HG03097 (cell line): ENCODE data around the gene UBL7.
"Not testable (repeated sequence)": the region's sequence is repeated elsewhere in the genome, so short reads cannot be mapped to it uniquely, and the experiment has no call there.

Experiments
- ATAC-seq: cut with Tn5 transposase; IDR thresholded peaks from one replicate; pipeline ENCODE4 v1.9.1; 2021; ENCODE audit not compliant: unreplicated experiment, low FRiP score

UBL7 gene, protein sequence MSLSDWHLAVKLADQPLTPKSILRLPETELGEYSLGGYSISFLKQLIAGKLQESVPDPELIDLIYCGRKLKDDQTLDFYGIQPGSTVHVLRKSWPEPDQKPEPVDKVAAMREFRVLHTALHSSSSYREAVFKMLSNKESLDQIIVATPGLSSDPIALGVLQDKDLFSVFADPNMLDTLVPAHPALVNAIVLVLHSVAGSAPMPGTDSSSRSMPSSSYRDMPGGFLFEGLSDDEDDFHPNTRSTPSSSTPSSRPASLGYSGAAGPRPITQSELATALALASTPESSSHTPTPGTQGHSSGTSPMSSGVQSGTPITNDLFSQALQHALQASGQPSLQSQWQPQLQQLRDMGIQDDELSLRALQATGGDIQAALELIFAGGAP

DNA sequence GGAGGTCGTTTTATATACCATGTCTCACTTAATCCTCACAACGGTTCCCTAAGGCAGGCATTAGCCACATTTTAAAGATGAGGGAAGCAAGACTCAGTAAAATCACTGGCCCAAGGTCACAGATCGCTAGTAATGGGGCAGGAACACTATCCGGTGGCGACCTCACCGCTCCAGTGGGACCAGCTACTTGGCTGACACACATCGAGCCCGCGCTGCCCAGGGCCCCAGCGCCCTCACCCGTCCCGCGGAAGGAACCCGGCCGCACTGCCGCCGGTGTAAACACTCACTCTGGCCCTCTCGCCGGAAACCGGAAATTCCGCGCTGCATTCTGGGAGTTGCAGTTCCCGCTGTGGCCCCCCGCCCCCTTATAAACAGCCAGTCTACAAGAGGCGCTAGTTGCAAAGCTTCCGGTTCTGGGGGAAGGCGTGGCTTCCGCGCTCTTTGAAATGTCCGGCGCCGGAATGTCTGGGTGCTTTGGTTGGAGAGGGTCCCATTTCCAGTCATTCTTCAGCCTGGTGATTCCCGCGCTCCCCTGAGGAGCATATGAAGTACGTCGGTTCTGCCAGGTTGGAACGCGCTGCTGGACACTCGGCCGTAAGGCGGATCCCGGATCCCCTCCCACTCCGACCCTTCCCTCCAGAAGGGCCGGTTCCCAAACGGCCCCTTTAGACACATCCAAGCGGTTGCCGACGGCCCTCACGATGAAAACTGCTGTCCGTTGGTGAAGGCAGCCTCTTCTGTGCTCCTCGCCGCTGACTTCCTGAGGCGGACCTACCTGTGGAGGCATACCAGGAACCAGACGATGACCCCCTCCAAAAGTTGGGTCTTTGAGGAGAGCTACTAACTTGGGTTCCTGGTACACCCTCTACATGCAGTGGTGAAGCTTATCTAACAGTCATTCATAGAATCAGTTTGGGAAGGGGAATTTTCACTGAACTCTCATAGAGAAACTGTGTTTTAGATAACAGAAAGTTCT is at the start of gene UBL7:
Gene UBL7, minus strand, starts transcription at position 290 of the 976 bp plus-strand sequence. CDS start 2,293 bp downstream, outside the sequence.
- peak; percentile 72 for ATAC-seq

DNA sequence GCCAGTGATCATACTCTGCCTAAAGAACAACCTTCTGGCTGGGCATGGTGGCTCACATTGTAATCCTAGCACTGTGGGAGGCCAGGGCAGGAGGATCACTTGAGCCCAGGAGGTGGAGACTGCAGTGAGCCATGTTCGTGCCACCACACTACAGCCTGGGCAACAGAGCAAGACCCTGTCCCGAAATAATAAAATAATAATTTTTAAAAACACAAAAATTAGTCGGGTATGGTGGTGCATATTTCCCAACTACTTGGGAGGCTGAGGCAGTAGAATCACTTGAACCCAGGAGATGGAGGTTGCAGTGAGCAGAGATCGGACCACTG is 45.5 kb upstream of the UBL7 start:
- ATAC-seq: no peak

DNA sequence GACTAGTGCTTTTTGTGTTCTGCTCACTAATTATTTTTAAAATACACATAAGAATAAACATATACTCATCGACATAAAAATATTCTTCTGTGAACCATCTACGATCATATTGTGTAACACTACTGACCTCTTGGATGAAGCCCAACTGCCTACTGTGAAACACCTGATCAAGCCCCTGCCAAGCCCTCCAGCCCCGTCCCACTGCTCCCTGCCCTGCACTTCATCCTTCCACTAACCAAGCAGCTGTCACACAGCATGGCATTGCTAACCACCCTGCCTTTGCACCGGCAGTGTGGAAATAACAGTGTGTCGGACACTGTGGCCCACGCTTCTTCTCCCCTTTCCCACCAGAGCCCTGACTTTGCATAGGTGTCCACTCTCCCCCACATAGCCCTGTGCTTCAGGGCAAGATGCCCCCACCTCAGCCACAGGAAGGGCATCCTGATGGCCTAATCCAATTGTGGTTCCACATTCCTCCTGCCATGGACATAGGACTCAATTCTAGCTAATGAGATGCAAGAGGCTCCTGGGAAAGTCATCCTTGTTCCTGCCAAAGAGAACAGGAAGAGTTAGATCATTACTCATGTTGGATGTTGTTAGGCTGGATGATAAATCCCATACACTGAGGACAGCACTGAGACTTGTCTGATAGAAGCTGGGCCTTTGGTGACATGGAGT is 45.0 kb upstream of the UBL7 start:
- no peak for ATAC-seq

DNA sequence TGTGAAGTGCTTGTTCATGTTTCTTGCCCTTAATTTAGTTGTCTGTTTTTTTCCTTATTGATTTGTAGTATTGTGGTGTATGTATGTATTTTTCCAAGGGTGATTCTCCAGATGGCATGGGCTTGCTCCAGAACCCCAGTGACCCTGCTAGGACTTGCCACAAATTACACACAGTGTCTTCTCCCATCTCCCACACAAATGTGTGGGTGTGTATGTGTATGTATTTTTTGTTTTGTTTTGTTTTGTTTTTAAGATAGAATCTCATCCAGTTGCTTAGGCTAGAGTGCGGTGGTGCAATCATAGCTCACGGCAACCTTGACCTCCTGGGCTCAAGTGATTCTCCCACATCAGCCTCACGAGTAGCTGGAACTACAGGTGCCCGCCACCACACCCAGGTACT is 43.9 kb upstream of the UBL7 start:
- ATAC-seq: no peak

DNA sequence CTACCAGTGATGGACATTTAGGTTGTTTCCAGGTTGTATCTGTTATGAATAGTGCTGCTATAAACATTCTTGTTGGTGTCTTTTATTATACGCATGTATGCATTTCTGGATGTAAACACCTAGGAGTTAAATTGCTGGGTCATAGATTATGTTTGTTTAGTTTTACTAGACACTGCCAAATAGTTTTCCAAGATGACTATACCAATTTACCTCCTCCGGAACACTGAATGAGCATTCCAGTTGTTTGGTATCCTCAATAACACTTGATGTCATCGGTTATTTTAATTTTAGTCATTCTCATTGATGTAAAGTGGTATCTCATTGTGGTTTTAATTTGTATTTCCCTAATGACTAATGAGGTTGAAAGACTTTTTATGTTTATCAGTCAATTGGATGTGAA is 43.5 kb upstream of the UBL7 start:
- ATAC-seq: no peak

DNA sequence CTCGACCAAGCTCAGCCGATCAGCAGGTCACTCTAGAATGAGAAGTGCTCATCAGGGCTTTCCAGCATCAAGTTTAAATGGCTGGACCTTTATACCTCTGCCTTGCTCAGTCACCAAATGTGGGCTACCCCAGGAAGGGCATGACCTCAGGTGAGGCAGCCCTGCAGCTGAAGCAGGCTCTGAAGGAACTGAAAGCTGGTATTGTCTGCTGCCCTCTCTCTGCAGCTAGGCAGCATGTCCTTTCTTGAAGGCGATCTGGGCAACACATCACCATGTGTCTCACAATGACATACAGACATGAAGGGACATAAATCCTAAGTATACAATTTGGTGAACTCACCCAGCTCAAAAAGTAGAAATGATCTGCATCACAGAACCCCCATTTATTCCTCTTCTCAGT is 41.3 kb upstream of the UBL7 start:
- no peak for ATAC-seq

DNA sequence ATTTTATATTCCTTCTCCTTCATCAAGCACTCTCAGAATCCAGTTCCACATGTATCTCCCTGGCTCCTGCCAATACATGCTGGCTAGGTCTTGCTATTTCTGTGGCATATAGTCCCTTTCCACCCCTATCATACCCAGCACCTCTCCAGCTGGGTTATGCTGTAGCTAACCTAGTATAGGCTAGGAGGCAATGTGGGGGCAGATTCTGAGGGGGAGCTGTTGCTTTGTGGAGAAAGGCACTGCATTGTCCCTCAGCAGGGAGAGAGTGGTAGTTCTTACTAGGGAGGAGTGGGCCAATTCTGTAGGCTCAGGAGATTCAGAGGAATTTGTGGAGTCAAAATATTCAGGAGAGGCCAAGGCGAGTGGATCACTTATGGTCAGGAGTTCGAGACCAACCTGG is 39.4 kb upstream of the UBL7 start:
- no peak for ATAC-seq

DNA sequence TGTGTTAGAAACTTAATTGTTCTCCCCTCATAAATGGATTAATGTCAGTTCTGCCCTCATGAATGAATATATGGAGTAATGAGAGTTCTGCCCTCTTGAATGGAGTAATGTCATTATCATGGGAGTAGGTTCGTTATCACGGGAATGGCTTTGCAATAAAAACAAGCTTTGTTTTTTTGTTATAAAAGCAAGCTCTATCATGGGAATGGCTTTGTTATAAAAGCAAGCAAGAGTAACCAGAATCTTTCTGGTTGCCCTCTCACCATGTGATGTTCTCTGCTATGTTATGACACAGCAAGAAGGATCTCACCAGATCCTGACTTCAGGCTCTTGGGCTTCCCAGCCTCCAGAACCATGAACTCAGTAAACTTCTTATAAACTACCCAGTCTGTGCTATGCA is 38.4 kb upstream of the UBL7 start:
- ATAC-seq: no peak

DNA sequence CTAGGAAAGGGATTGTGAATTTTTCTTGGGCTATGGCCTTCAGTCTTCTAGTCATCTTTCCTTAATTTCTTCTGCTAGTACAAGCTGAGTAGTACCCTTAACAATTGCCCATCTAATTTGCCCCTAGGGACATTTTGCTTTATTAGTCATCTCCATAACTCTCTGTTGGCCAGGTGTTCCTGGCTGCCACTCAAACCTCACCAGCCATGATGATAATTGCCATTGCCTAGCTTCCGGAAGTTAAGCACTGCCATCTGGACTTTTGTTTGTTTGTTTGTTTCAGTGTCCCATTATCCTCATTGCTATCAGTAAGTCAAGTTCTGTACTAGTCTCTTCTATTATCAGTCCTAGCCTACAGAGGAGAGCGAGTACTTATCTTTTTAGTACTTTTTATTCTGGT is 36.6 kb upstream of the UBL7 start:
- ATAC-seq: no peak

DNA sequence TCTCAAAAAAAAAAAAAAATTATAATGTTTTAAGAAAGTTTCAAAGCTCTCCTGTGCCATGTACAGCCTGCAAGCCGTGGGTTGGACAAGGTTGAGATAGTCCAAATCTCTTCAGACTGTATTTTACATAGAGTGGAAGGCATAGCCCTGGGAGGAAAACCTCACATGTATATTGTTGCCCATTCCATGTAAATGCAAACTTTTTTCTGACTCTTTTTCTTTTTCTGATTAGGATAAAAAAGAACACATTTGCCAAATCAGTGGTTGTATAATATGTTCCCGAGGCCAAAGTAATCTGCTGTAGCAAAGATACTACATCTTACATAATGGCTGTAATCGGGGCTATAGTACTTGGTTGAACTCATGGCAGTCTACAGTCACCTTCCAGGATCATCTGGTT is 35.7 kb upstream of the UBL7 start:
- no peak for ATAC-seq

DNA sequence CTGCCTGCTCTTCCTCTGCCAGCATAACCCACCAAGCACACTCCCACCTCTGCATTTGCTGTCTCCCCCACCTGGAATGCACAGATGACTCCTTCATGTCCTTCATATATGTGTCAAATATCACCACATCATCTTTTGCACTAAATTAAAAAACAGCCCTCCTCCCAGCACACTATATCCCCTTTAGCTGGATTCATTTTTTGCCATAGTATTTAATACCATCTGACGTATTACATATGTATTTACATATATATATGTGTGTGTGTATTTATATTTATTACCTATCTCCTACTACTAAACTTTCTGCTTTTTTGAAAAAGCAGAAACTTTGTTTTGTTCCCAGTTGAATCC is 29.4 kb upstream of the UBL7 start:
- no peak for ATAC-seq

DNA sequence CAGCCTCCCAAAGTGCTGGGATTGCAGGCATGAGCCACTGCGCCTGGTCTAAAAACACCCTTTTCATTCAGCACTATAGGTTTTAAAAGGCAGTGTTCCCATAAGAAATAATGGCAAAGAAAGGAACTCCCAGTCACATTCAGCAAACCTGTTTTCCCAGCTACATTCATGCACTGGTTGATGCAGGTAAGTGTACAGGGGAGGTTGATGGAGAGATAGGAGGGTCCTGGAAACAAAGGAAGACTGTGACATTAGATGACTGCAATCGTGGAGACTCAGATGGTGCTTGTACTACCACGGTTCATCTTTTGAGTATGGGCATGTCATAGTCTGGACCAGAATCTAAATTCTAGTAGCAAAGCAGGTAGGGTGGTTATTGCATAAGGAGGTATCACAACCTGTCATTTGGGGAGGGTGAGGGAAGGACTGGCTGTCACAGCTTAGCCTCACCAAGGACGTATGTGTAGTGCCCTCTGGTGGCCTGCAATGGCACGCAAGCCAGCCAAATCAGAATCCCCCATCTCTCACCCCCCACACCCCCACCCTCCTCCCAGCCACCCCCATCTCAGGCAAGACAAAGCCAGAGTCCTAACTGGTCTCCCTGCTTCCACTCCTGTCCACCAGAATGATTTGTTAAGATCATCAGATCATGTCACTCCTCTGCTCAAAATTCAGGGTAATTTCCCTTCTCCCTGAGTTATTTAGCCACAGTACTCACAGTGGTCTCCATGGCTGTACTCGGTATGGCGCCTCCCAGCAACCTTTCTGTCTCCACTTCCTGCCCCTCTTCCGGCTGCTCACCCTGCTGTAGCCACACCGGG is 28.8 kb upstream of the UBL7 start:
- no peak for ATAC-seq

DNA sequence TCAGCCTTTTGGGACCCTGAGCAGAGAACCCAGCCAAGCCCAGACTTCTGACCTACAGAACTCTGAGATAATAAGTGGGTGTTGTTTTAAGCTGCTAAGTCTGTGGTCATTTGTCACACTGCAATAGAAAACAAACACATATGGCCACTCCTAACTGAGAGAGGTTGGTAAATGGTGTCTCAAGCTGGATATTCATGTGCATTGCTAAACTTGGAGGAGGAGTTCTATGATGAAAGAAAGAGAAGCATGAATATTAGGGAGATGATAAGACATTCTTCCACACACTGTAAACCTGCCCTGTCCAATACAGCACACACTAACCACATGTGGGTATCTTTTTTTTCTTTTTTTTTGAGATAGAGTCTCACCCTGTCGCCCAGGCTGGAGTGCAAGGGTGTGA is 27.8 kb upstream of the UBL7 start:
- no peak for ATAC-seq

DNA sequence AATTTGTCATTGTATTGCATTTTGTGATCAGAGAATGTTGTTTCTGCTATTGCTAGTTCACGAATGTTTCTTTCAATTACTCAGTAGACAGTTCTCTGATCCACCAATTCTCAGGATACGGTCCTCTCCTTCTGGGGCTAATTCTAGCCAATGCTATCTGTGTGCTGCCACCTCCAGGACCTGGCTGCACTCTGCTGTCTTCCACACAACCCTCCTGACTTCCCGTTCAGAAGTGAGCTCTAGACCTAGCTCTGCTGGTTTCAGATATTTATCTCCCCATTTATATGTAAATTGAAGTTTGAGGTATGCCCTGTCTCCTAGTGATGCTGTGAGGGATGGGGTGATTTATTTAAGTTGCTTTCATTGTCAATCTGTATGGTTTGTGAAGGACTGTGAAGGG is 21.7 kb upstream of the UBL7 start:
- ATAC-seq: no peak

DNA sequence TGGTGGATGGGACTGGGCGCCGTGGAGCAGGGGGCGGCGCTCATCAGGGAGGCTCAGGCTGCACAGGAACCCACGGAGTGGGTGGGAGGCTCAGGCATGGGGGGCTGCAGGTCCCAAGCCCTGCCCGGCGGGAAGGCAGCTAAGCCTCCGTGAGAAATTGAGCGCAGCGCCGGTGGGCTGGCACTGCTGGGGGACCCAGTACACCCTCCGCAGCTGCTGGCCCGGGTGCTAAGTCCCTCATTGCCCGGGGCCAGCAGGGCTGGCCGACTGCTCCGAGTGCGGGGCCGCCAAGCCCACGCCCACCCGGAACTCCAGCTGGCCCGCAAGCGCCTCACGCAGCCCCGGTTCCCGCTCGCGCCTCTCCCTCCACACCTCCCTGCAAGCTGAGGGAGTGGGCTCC is 19.4 kb upstream of the UBL7 start:
- ATAC-seq: not testable (repeated sequence)

DNA sequence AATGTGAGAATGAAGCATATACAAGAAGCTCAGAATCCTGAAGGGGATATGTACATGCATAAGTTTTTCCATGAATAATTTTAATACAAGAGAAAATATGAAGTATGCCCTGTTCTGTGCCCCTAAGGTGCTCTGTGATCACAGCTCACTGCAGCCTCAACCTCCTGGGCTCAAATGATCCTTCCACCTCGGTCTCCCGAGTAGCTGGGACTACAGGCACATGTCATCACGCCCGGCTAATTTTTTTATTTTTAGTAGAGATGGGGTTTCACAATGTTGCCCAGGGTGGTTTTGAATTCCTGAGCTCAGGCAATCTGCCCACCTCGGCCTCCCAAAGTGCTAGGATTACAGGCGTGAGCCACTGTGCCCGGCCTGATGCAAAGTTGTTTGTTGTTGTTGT is 10.7 kb upstream of the UBL7 start:
- not testable (repeated sequence) for ATAC-seq

DNA sequence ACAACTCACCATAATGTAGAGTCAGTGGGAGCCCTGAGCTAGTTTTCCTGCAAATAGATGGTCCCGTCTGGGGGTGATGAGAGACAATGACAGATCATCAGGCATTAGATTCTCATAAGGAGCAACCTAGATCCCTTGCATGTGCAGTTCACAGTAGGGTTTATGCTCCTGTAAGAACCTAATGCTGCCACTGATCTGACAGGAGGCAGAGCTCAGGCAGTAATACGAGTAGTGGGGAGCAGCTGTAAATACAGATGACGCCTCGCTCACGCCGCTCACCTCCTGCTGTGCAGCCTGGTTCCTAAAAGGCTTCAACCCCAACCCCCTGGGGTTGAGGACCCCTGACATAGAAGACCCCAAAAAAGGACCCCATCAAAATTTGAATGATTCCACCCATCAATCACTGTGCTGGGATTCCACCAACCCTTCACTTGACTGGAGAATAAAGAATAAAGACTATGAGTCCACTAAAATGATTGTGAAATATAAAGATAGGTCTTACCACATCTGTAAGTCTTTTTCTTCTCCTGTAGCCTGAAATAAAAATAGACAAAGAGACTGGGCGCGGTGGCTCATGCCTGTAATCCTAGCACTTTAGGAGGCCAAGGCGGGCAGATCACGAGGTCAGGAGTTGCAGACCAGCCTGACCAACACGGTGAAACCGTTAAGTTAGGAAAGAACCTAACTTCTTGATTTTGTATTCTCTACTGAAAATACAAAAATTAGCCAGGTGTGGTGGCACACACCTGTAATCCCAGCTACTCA is 9.9 kb upstream of the UBL7 start:
- no peak for ATAC-seq

DNA sequence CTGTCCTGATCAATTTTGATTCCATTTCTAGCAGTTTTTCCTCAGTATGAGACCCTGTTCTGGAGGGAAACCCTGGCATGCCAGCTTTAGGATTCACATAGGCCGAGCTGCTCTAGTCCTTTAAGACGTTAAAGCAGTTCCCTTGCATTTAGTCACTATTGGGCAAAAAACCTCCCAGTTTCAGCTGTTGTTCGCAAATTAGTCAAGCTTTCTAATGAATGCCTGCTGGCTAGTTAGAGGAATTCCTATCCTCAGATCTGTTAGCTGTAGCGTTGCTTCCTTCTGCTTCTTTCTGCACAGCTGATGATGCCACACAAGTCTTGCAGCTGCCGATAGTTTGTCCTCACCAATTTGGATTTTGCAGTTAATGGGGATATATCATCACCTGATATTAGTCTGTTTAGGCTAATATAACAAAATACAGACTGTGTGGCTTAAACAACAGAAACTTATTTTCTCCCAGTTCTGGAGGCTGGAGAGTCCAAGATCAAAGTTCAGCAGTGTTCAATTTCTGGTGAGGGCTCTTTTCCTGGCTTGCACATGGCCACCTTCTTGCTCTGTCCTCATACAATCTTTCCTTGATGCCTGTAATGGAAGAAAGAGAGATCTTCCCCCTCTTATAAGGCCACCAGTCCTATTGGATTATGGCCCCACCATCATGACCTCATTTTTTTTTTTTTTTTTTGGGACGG is 7.5 kb upstream of the UBL7 start:
- no peak for ATAC-seq

DNA sequence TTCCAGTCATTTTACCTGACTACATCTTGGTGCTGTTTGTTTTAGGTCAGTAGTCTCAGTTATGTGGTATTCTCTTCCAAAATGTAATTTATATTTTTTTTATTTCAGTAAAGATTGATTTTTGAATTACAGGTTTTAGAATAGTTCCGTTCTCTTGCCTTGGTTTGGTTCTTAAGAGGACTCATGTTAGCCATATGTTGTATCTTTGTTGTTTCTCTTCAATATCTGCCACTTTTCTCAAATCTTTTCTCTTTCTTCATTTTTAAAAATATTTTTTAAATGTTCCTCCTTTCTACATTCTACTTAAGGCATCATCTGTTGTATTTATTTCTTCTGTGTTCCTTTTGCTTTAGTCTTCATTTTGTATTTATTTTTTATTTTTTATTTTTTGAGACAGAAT is 5.6 kb upstream of the UBL7 start:
- ATAC-seq: no peak
